ENCODE results near the gene NOC3L.

DNA sequence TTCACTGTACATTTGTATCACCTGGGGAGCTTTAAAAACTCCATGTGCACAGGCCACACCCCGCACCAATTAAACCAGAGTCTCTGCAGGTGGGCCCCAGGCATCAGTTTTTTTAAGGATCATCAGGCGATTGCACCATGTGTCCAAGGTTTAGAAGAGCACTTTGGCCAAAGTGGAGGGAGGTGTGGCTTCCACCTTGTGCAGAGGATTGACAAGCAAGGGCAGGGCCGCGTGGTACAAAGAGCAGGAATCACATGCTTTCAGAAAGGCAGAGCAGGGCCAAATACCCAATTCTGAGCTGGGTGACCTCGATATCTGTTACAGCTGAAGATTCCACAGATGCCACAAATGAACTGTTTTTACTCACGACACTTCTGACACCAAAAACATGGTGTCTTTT lies 52.4 kb downstream of the NOC3L start:
- TF ChIP-seq, protein P1, sequence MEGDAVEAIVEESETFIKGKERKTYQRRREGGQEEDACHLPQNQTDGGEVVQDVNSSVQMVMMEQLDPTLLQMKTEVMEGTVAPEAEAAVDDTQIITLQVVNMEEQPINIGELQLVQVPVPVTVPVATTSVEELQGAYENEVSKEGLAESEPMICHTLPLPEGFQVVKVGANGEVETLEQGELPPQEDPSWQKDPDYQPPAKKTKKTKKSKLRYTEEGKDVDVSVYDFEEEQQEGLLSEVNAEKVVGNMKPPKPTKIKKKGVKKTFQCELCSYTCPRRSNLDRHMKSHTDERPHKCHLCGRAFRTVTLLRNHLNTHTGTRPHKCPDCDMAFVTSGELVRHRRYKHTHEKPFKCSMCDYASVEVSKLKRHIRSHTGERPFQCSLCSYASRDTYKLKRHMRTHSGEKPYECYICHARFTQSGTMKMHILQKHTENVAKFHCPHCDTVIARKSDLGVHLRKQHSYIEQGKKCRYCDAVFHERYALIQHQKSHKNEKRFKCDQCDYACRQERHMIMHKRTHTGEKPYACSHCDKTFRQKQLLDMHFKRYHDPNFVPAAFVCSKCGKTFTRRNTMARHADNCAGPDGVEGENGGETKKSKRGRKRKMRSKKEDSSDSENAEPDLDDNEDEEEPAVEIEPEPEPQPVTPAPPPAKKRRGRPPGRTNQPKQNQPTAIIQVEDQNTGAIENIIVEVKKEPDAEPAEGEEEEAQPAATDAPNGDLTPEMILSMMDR (IDR thresholded peaks at IDR 0.05): no peak
- TF ChIP-seq POLR2A (IDR thresholded peaks at IDR 0.05) (no peak), POLR2AphosphoS5 (IDR thresholded peaks at IDR 0.05) (no peak), EP300 (IDR thresholded peaks at IDR 0.05) (no peak)
